H1 (cell line): ENCODE measurements around the gene DNM2. TPM values are rescaled to one million over a fixed set of nuclear protein-coding genes. Genes with fewer than 3 reads are reported as not detected.

ENCODE experiments used
- CTCF ChIA-PET: fragments of 300-600 bp; sonication (Branson Sonifier 250); formaldehyde crosslinking; loops from one replicate; lab custom pipeline; 2021; ENCODE audit not compliant: partially characterized antibody; lab: Charles Lee
- POLR2A ChIA-PET: fragments of 300-600 bp; sonication (Branson Sonifier 250); formaldehyde crosslinking; loops from one replicate; lab custom pipeline; 2021; ENCODE audit warnings: inconsistent platforms; ENCODE audit not compliant: partially characterized antibody; lab: Charles Lee
- DNase-seq, 2 experiments: peaks; one replicate each; pipeline versions ENCODE4 v3.0.0 to v3.0.0-alpha.2; 2010 to 2022; ENCODE audit warnings: low spot score in 2 of 2, low read depth in 1 of 2, mixed read lengths in 1 of 2
- FAIRE-seq: peaks from 2 replicates; lab custom pipeline; 2011; peaks lifted over from hg19 to GRCh38; lab: Jason Lieb, UNC
- H2AFZ ChIP-seq: 2 replicates; pipeline ENCODE4 v1.8.1; 2012; ENCODE audit warnings: low read length, inconsistent platforms
- H2AK5ac ChIP-seq: 2 replicates; pipeline ENCODE4 v1.6.1; 2013; ENCODE audit warnings: low read depth, low read length
- H2BK120ac ChIP-seq: replicated peaks from 2 replicates; pipeline ENCODE3; 2013; ENCODE audit warnings: low read depth, low read length, inconsistent platforms
- H2BK12ac ChIP-seq: 2 replicates; pipeline ENCODE4 v1.6.1; 2013; ENCODE audit warnings: low read depth, low read length
- H2BK15ac ChIP-seq: 2 replicates; pipeline ENCODE4 v1.6.1; 2013; ENCODE audit warnings: low read length
- H2BK20ac ChIP-seq: 2 replicates; pipeline ENCODE4 v1.6.1; 2013; ENCODE audit warnings: low read length
- H2BK5ac ChIP-seq: 2 replicates; pipeline ENCODE4 v1.6.1; 2013; ENCODE audit warnings: low read depth, low read length
- H3K14ac ChIP-seq: 2 replicates; pipeline ENCODE4 v1.6.1; 2013; ENCODE audit warnings: inconsistent platforms; ENCODE audit not compliant: insufficient read length
- H3K18ac ChIP-seq: 2 replicates; pipeline ENCODE4 v1.6.1; 2013; ENCODE audit warnings: low read length; ENCODE audit errors: extremely low read depth
- H3K23ac ChIP-seq: 2 replicates; pipeline ENCODE4 v1.6.1; 2013; ENCODE audit warnings: inconsistent platforms; ENCODE audit not compliant: insufficient read length
- H3K23me2 ChIP-seq: 2 replicates; pipeline ENCODE4 v1.6.1; 2013; ENCODE audit warnings: low read depth, low read length
- H3K27ac ChIP-seq: 2 replicates; pipeline ENCODE4 v1.6.1; 2011; ENCODE audit warnings: low read depth, low read length, inconsistent platforms
- H3K27me3 ChIP-seq, 4 experiments: replicated peaks in 1 of 4; 1 replicate in 1 of 4; 2 replicates in 3 of 4; pipeline versions ENCODE4 v1.6.1 to v1.8.1; 2011 to 2013; ENCODE audit warnings: low read length in 3 of 4, mild to moderate bottlenecking in 3 of 4, inconsistent platforms in 2 of 4, mixed read lengths in 2 of 4, moderate library complexity in 1 of 4; ENCODE audit not compliant: control insufficient read depth in 3 of 4, insufficient read depth in 3 of 4; ENCODE audit errors: extremely low read depth in 1 of 4
- H3K36me3 ChIP-seq, 4 experiments: 2 replicates each; pipeline versions ENCODE4 v1.6.1 to v1.8.1; 2011 to 2013; ENCODE audit warnings: mild to moderate bottlenecking in 4 of 4, low read length in 3 of 4, moderate library complexity in 2 of 4, control low read depth in 1 of 4, inconsistent platforms in 1 of 4; ENCODE audit not compliant: insufficient read depth in 4 of 4, control insufficient read depth in 2 of 4
- H3K4ac ChIP-seq: replicated peaks from 2 replicates; pipeline ENCODE3; 2013; ENCODE audit warnings: low read length, low read depth, mixed read lengths, inconsistent platforms; ENCODE audit not compliant: insufficient read length
- H3K4me1 ChIP-seq, 4 experiments: replicated peaks in 1 of 4; 1 replicate in 1 of 4; 2 replicates in 3 of 4; pipeline versions ENCODE4 v1.6.1 to v1.8.1; 2011 to 2013; ENCODE audit warnings: low read length in 3 of 4, inconsistent platforms in 2 of 4, mixed read lengths in 1 of 4; ENCODE audit not compliant: insufficient read depth in 4 of 4, control insufficient read depth in 3 of 4
- H3K4me2 ChIP-seq, 2 experiments: 2 replicates each; pipeline versions ENCODE4 v1.6.1 to v1.8.1; 2011 to 2013; ENCODE audit warnings: low read depth in 2 of 2, low read length in 2 of 2, control low read depth in 1 of 2, inconsistent platforms in 1 of 2, mild to moderate bottlenecking in 1 of 2; ENCODE audit not compliant: insufficient read depth in 1 of 2
- H3K4me3 ChIP-seq, 4 experiments: fragments of 200-600, 300-600 bp in 1 of 4; sonication (generic), shearing (Covaris generic), sonication (Bioruptor Twin) in 1 of 4; 2 replicates each; pipeline versions ENCODE4 v1.5.1 to v1.8.1; 2011 to 2016; ENCODE audit warnings: low read length in 4 of 4, low read depth in 3 of 4, control low read depth in 2 of 4, inconsistent platforms in 2 of 4, mild to moderate bottlenecking in 2 of 4, mixed read lengths in 1 of 4, moderate library complexity in 1 of 4; ENCODE audit not compliant: insufficient read depth in 2 of 4; ENCODE audit errors: extremely low read depth in 1 of 4
- H3K56ac ChIP-seq: replicated peaks from 2 replicates; pipeline ENCODE3; 2013; ENCODE audit warnings: low read depth, mild to moderate bottlenecking, mixed read lengths, low read length, inconsistent platforms; ENCODE audit not compliant: insufficient read length
- H3K79me1 ChIP-seq: 2 replicates; pipeline ENCODE4 v1.6.1; 2013; ENCODE audit warnings: low read depth, low read length, control low read depth
- H3K79me2 ChIP-seq, 2 experiments: 2 replicates each; pipeline versions ENCODE4 v1.6.1 to v1.8.1; 2012 to 2013; ENCODE audit warnings: low read length in 2 of 2, mild to moderate bottlenecking in 2 of 2, inconsistent platforms in 1 of 2; ENCODE audit not compliant: insufficient read depth in 2 of 2, control insufficient read depth in 1 of 2
- H3K9ac ChIP-seq, 4 experiments: replicated peaks in 1 of 4; 1 replicate in 1 of 4; 2 replicates in 3 of 4; pipeline versions ENCODE4 v1.6.1 to v1.8.1; 2011 to 2013; ENCODE audit warnings: low read depth in 3 of 4, low read length in 3 of 4, control low read depth in 2 of 4, mild to moderate bottlenecking in 2 of 4, moderate library complexity in 2 of 4, inconsistent platforms in 1 of 4; ENCODE audit errors: extremely low read depth in 1 of 4
- H3K9me3 ChIP-seq, 2 experiments: 2 replicates each; pipeline versions ENCODE4 v1.6.1 to v1.8.1; 2012 to 2013; ENCODE audit warnings: mild to moderate bottlenecking in 2 of 2, moderate library complexity in 2 of 2, control low read depth in 1 of 2, inconsistent platforms in 1 of 2, low read depth in 1 of 2, low read length in 1 of 2, mixed read lengths in 1 of 2; ENCODE audit not compliant: insufficient read depth in 2 of 2
- H4K20me1 ChIP-seq, 2 experiments: replicated peaks in 1 of 2; 2 replicates each; pipeline versions ENCODE3 to v1.8.1; 2011 to 2013; ENCODE audit warnings: inconsistent platforms in 2 of 2, low read length in 2 of 2, mild to moderate bottlenecking in 1 of 2; ENCODE audit not compliant: insufficient read depth in 2 of 2, control insufficient read depth in 1 of 2
- H4K5ac ChIP-seq: 2 replicates; pipeline ENCODE4 v1.6.1; 2013; ENCODE audit warnings: low read length, low read depth, mixed read lengths, inconsistent platforms; ENCODE audit not compliant: insufficient read length
- H4K8ac ChIP-seq: 2 replicates; pipeline ENCODE4 v1.8.0; 2013; ENCODE audit warnings: mild to moderate bottlenecking, moderate library complexity, low read length, inconsistent platforms; ENCODE audit not compliant: insufficient read depth; ENCODE audit errors: extremely low read depth
- H4K91ac ChIP-seq: replicated peaks from 2 replicates; pipeline ENCODE3; 2013; ENCODE audit warnings: low read length, mixed read lengths, inconsistent platforms; ENCODE audit not compliant: insufficient read length
- EZH2 ChIP-seq: fragments of 200-600 bp; sonication (generic); IDR thresholded peaks from 2 replicates; pipeline ENCODE4 v1.7.1; 2012; ENCODE audit warnings: low read depth, mild to moderate bottlenecking, moderate library complexity, low read length, inconsistent platforms; ENCODE audit not compliant: severe bottlenecking
- HDAC2 ChIP-seq, 2 experiments: fragments of 300-600 bp in 1 of 2; sonication (generic) in 1 of 2; IDR thresholded peaks; 2 replicates each; pipeline ENCODE4 v1.6.1; 2011 to 2012; ENCODE audit warnings: low read depth in 2 of 2, low read length in 2 of 2, mild to moderate bottlenecking in 2 of 2, moderate library complexity in 2 of 2, borderline replicate concordance in 1 of 2, inconsistent platforms in 1 of 2
- MAFK ChIP-seq: IDR thresholded peaks from 2 replicates; pipeline ENCODE4 v1.6.1; 2012; ENCODE audit warnings: low read depth, mild to moderate bottlenecking, improper control_type of control experiment, low read length
- WGBS, 2 experiments: shearing (Covaris generic) in 1 of 2; methylation state at CpG; one replicate each; pipeline versions ENCODE4 v1.1.6 to v1.1.7; 2013 to 2015; ENCODE audit warnings: low lambda C conversion rate in 2 of 2, mixed read lengths in 2 of 2, inconsistent platforms in 1 of 2, low coverage in 1 of 2, missing lambda C conversion rate in 1 of 2; ENCODE audit not compliant: insufficient replicate concordance in 2 of 2, insufficient coverage in 1 of 2, insufficient read length in 1 of 2; ENCODE audit errors: extremely low coverage in 1 of 2, missing lambda C conversion rate in 1 of 2; 5-methylcytosine and 5-hydroxymethylcytosine counted together
- polyA plus RNA-seq, 7 experiments: library from polyadenylated mRNA; depleted of rRNA in 3 of 7; stranded (reverse) in 5 of 7; unstranded in 2 of 7; fragments of >200 nt in 5 of 7; fragments of 200-250 nt in 2 of 7; gene quantifications; 1 replicate in 5 of 7; 2 replicates in 1 of 7; 4 replicates in 1 of 7; pipeline versions ENCODE4 v1.2.1 to v1.2.3, GENCODE V29; 2011 to 2013; ENCODE audit warnings: missing spikeins in 2 of 7, mixed read lengths in 2 of 7
- total RNA-seq: library from RNA; stranded (reverse); fragmentation: NEBNext Ultra II Directional; extraction: Animal tissue kit (Norgen Biotek cat#: 25700); gene quantifications from 2 replicates; pipeline ENCODE4 v1.2.1, GENCODE V29; 2021
- TF ChIP-seq, protein P1 (sequence below): IDR thresholded peaks from 2 replicates; pipeline ENCODE4 v1.6.1; 2012; ENCODE audit warnings: low read length, inconsistent platforms

DNM2 gene
- total and polyA plus RNA-seq, 2 of the 8 experiments (the other 6 are each of a cell fraction or from before 2014, with no cell fraction given): 61.9 to 120 TPM

GRCh38 chr19:10669246-10669645 is 48.6 kb upstream of the DNM2 start:
- POLR2A ChIA-PET: interaction anchor here (0.7 to 59.0 kb wide), 3 partner anchors 1 to 108 kb away, joined by 3 to 1874 read pairs (median 1874); partner anchors contain the start of genes DNM2, ILF3 and QTRT1
- H2BK12ac ChIP-seq: no peak overlapping the region
- DNase-seq (no peak), FAIRE-seq (no peak)
- no peak overlapping the region; a peak in 2 of 7 replicates for H3K9ac ChIP-seq
- WGBS, 2 experiments: 90% methylated on average over 6 of the region's 6 CpGs; no CpG with 5 or more reads in 1 of the 2 experiments
- CTCF ChIA-PET: interaction anchor here (0.6 to 4.5 kb wide), 2 partner anchors 24 to 89 kb away, joined by 3 to 19 read pairs; no protein-coding TSS in a partner anchor
- no peak overlapping the region for H2AFZ ChIP-seq
- no peak overlapping the region for H2BK120ac ChIP-seq
- no peak overlapping the region for H3K23ac ChIP-seq
- H4K8ac ChIP-seq: no peak overlapping the region; the same call in 1 of the 2 replicates
- peaks cover 33 to 64% (median 46%) of the 10 kb centered on the region in 4 experiments for H3K36me3 ChIP-seq
- H2BK20ac ChIP-seq: no peak overlapping the region
- H3K18ac ChIP-seq: no peak overlapping the region
- no peaks in the 10 kb centered on the region for H3K27me3 ChIP-seq
- no peak overlapping the region for H3K4me3 ChIP-seq
- no peak overlapping the region for H3K4ac ChIP-seq
- peaks cover 15% of the 10 kb centered on the region for H3K79me1 ChIP-seq
- H4K5ac ChIP-seq: no peak overlapping the region
- H3K4me1 ChIP-seq: peaks cover 0 to 3% (median 0%) of the 10 kb centered on the region in 4 experiments; a peak in 1 of 7 replicates
- H3K56ac ChIP-seq: no peak overlapping the region
- no peaks in the 10 kb centered on the region for H3K9me3 ChIP-seq
- no peak overlapping the region for H3K27ac ChIP-seq
- H3K79me2 ChIP-seq: peaks cover 71 to 100% of the 10 kb centered on the region in 2 experiments
- no peak overlapping the region for H3K14ac ChIP-seq
- H4K20me1 ChIP-seq: peaks cover 47 to 58% of the 10 kb centered on the region in 2 experiments
- no peak overlapping the region for H2BK5ac ChIP-seq
- H2AK5ac ChIP-seq: no peak overlapping the region
- H3K4me2 ChIP-seq: no peak overlapping the region
- H4K91ac ChIP-seq: no peak overlapping the region
- no peaks in the 10 kb centered on the region for H3K23me2 ChIP-seq
- no peak overlapping the region for H2BK15ac ChIP-seq
- TF ChIP-seq MAFK (no peak), EZH2 (no peak), HDAC2 (IDR thresholded peaks at IDR 0.05; ENCODE audit: borderline replicate concordance in 1 of 2, low read depth in 2 of 2, low read length in 2 of 2) (no peak)
- TF ChIP-seq, protein P1, sequence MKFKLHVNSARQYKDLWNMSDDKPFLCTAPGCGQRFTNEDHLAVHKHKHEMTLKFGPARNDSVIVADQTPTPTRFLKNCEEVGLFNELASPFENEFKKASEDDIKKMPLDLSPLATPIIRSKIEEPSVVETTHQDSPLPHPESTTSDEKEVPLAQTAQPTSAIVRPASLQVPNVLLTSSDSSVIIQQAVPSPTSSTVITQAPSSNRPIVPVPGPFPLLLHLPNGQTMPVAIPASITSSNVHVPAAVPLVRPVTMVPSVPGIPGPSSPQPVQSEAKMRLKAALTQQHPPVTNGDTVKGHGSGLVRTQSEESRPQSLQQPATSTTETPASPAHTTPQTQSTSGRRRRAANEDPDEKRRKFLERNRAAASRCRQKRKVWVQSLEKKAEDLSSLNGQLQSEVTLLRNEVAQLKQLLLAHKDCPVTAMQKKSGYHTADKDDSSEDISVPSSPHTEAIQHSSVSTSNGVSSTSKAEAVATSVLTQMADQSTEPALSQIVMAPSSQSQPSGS: no peak
